CD4-positive, alpha-beta T cell (primary cell): Measurements from ENCODE around the gene CACNA2D2. TPM values are rescaled to one million over a fixed set of nuclear protein-coding genes. Genes with fewer than 3 reads are reported as not detected.

ENCODE experiments used
- ATAC-seq: fragments of 200-7000 bp; cut with Tn5 transposase; one replicate; pipeline ENCODE4 v1.10.0; 2022; ENCODE audit warnings: mild to moderate bottlenecking; ENCODE audit not compliant: poor library complexity
- CTCF ChIA-PET: fragments of 350-600 bp; sonication (Branson Sonifier 250); formaldehyde crosslinking; loops from one replicate; lab custom pipeline; 2021; ENCODE audit warnings: antibody characterized with exemption, inconsistent platforms; lab: Charles Lee
- POLR2A ChIA-PET: fragments of 350-600 bp; sonication (Branson Sonifier 250); formaldehyde crosslinking; loops from one replicate; lab custom pipeline; 2021; ENCODE audit warnings: antibody characterized with exemption, inconsistent platforms; lab: Charles Lee
- DNase-seq, 14 experiments: peaks; one replicate each; pipeline ENCODE4 v3.0.0-alpha.2; 2013 to 2020; ENCODE audit warnings: mixed read lengths in 2 of 14
- H3K27ac ChIP-seq, 2 donors: one replicate each; pipeline versions ENCODE4 v1.5.1 to v1.7.0; 2013; ENCODE audit warnings: low read length in 2 of 2, low read depth in 1 of 2, mild to moderate bottlenecking in 1 of 2
- H3K27me3 ChIP-seq, 2 experiments: 1 replicate in 1 of 2; 2 replicates in 1 of 2; pipeline versions ENCODE4 v1.6.1 to v1.7.0; 2013; ENCODE audit warnings: low read length in 2 of 2, control low read depth in 1 of 2, mild to moderate bottlenecking in 1 of 2, moderate library complexity in 1 of 2; ENCODE audit not compliant: insufficient read depth in 2 of 2, control insufficient read depth in 1 of 2
- H3K36me3 ChIP-seq: one replicate; pipeline ENCODE4 v1.6.1; 2013; ENCODE audit warnings: low read length, control low read depth; ENCODE audit not compliant: insufficient read depth
- H3K4me1 ChIP-seq: one replicate; pipeline ENCODE4 v1.6.1; 2013; ENCODE audit warnings: low read length, control low read depth; ENCODE audit not compliant: insufficient read depth
- H3K4me3 ChIP-seq: one replicate; pipeline ENCODE4 v1.5.1; 2013; ENCODE audit warnings: mild to moderate bottlenecking, low read length, moderate library complexity
- H3K9me3 ChIP-seq, 2 experiments: 1 replicate in 1 of 2; 2 replicates in 1 of 2; pipeline versions ENCODE4 v1.6.1 to v1.7.0; 2013; ENCODE audit warnings: low read length in 2 of 2, mild to moderate bottlenecking in 2 of 2, control low read depth in 1 of 2, moderate library complexity in 1 of 2; ENCODE audit not compliant: control insufficient read depth in 1 of 2, insufficient read depth in 1 of 2
- H3K27ac Mint-ChIP-seq: one replicate; pipeline ENCODE4 v1.8.0; 2020; ENCODE audit warnings: mixed read lengths
- H3K27me3 Mint-ChIP-seq: one replicate; pipeline ENCODE4 v1.8.0; 2021; ENCODE audit warnings: mixed read lengths
- H3K36me3 Mint-ChIP-seq: one replicate; pipeline ENCODE4 v1.8.0; 2021; ENCODE audit warnings: low read depth, mixed read lengths
- H3K4me1 Mint-ChIP-seq: one replicate; pipeline ENCODE4 v1.8.0; 2021; ENCODE audit warnings: low read depth, mixed read lengths
- H3K4me3 Mint-ChIP-seq: one replicate; pipeline ENCODE4 v1.8.0; 2020; ENCODE audit warnings: mild to moderate bottlenecking, mixed read lengths
- H3K9me3 Mint-ChIP-seq: one replicate; pipeline ENCODE4 v1.8.0; 2020; ENCODE audit warnings: mixed read lengths
- intact Hi-C, 2 experiments: fragments of 100-400 bp; cut with DNase I in 1 of 2; cut with micrococcal nuclease in 1 of 2; formaldehyde crosslinking; loops; one replicate each; pipeline versions ENCODE4 v1.15.1 to v1.9.0; 2023 to 2025; cut with DNase I, micrococcal nuclease
- total RNA-seq, 174 experiments: library from RNA in 2 of 174; stranded (reverse) in 2 of 174; gene quantifications; one replicate each; pipeline ENCODE4 v1.2.3 and lab custom pipeline; 2021 to 2026
- TF ChIP-seq, protein P1 (sequence below): fragments of 200-600 bp; IDR thresholded peaks from one replicate; pipeline ENCODE4 v1.8.0; 2022; ENCODE audit warnings: antibody characterized with exemption, mild to moderate bottlenecking

Gene CACNA2D2
- total RNA-seq, 2 experiments from 2014 or later: 2.5 to 3.8 TPM

DNA sequence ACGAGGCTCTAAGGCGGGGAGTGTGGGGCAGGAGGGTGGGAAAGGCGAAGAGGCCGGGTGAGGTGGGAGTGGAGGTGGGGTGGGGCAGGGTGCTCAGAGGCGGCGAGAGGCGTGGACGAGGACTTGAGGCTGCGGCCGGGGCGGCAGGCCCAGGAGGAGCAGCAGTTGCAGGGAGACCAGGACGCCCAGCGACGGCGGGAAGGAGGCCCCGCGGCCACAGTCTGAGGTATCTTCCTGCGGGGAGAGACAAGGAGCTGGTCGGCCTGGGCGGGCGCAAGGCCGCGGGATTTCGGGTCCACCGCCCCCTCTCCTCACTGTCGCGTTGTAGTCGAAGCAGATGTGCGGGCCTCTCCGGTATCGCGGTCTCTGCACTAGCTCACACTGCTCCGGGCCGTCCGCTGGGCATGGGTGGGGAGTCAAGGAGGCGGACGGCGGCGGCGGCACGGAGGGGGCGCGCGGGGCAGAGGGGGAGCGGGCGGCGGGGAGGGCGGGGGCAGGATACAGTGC lies 138.8 kb downstream of the CACNA2D2 start:
- peak overlapping the region; percentile 80 for H3K4me3 Mint-ChIP-seq
- ChIA-PET POLR2A (interaction anchor here (0.8 to 2.7 kb wide), 12 partner anchors 11 to 1021 kb away, joined by 3 to 25 read pairs (median 4); partner anchors contain the start of genes CYB561D2, HYAL3, MANF and NAA80), CTCF (interaction anchor here (1.1 kb wide), 2 partner anchors 18 to 1318 kb away, joined by 3 to 5 read pairs; no protein-coding TSS in a partner anchor)
- peak overlapping the region; percentile 98 for H3K27ac Mint-ChIP-seq
- TF ChIP-seq, protein P1, sequence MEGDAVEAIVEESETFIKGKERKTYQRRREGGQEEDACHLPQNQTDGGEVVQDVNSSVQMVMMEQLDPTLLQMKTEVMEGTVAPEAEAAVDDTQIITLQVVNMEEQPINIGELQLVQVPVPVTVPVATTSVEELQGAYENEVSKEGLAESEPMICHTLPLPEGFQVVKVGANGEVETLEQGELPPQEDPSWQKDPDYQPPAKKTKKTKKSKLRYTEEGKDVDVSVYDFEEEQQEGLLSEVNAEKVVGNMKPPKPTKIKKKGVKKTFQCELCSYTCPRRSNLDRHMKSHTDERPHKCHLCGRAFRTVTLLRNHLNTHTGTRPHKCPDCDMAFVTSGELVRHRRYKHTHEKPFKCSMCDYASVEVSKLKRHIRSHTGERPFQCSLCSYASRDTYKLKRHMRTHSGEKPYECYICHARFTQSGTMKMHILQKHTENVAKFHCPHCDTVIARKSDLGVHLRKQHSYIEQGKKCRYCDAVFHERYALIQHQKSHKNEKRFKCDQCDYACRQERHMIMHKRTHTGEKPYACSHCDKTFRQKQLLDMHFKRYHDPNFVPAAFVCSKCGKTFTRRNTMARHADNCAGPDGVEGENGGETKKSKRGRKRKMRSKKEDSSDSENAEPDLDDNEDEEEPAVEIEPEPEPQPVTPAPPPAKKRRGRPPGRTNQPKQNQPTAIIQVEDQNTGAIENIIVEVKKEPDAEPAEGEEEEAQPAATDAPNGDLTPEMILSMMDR: no peak
- DNase-seq (peak in 1 of 14 experiments; percentile 31), ATAC-seq (peak; percentile 11)
- H3K4me1 ChIP-seq: peaks cover 34% of the 10 kb centered on the region
- H3K36me3 Mint-ChIP-seq: peaks cover 4% of the 10 kb centered on the region
- peaks cover 30% of the 10 kb centered on the region for H3K4me1 Mint-ChIP-seq
- H3K27me3 Mint-ChIP-seq: no peaks in the 10 kb centered on the region
- H3K36me3 ChIP-seq: no peaks in the 10 kb centered on the region
- no peaks in the 10 kb centered on the region for H3K9me3 ChIP-seq
- intact Hi-C loops: loop anchor here (1.0 to 5.0 kb wide), 9 partner anchors 14 to 1788 kb away; partner anchors contain the start of genes CACNA2D2 (in 1 of the 2), CYB561D2 (in 1 of the 2), MANF (in 1 of the 2) and NPRL2 (in 1 of the 2)
- peak overlapping the region; percentile 73 for H3K4me3 ChIP-seq
- no peaks in the 10 kb centered on the region for H3K27me3 ChIP-seq
- no peak overlapping the region for H3K27ac ChIP-seq
- H3K9me3 Mint-ChIP-seq: no peaks in the 10 kb centered on the region

DNA sequence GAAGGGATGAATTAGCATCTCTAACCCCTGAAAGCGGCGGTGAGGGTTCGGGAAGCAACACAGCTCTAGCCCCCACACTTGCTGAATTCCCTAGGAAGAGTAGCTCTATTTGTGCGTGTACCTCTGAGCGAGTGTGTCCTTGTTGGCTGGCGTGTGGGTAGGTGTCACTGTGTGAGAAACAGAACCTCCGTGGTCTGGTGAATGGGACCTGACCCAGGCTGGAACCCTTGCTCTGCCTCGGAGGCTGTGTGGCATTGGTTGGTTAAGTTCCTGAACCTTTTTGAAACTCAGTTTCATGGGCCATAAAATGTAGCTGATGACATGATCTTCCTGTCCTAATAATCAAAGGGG lies 143.7 kb downstream of the CACNA2D2 start:
- Mint-ChIP-seq H3K27me3 (no peaks in the 10 kb centered on the region), H3K9me3 (no peaks in the 10 kb centered on the region), H3K4me1 (peaks cover 37% of the 10 kb centered on the region), H3K4me3 (peak overlapping the region; percentile 98), H3K27ac (peak overlapping the region; percentile 88), H3K36me3 (peaks cover 34% of the 10 kb centered on the region)
- TF ChIP-seq, protein P1: no peak
- intact Hi-C loops: loop anchor here (1.0 to 5.0 kb wide), 3 partner anchors 8 to 1138 kb away; partner anchors contain the start of genes HYAL3 (in 1 of the 2) and NAA80 (in 1 of the 2)
- H3K27me3 ChIP-seq: no peaks in the 10 kb centered on the region
- H3K4me3 ChIP-seq: peak overlapping the region; percentile 81
- DNase-seq: no peak
- H3K4me1 ChIP-seq: peaks cover 52% of the 10 kb centered on the region
- H3K9me3 ChIP-seq: no peaks in the 10 kb centered on the region
- POLR2A ChIA-PET: interaction anchor here (0.7 to 1.6 kb wide), 5 partner anchors 9 to 252 kb away, joined by 4 to 17 read pairs (median 5); partner anchors contain the start of genes CISH, CYB561D2, HEMK1 and NPRL2
- CTCF ChIA-PET: interaction anchor here (0.9 to 1.2 kb wide), 3 partner anchors 9 to 61 kb away, joined by 3 to 5 read pairs (median 5); partner anchors contain the start of genes CYB561D2, HYAL3, NAA80 and NPRL2
- H3K36me3 ChIP-seq: peaks cover 33% of the 10 kb centered on the region
- peak overlapping the region in 1 of 2 donors; percentile 17 for H3K27ac ChIP-seq
- ATAC-seq: peak; percentile 25

DNA sequence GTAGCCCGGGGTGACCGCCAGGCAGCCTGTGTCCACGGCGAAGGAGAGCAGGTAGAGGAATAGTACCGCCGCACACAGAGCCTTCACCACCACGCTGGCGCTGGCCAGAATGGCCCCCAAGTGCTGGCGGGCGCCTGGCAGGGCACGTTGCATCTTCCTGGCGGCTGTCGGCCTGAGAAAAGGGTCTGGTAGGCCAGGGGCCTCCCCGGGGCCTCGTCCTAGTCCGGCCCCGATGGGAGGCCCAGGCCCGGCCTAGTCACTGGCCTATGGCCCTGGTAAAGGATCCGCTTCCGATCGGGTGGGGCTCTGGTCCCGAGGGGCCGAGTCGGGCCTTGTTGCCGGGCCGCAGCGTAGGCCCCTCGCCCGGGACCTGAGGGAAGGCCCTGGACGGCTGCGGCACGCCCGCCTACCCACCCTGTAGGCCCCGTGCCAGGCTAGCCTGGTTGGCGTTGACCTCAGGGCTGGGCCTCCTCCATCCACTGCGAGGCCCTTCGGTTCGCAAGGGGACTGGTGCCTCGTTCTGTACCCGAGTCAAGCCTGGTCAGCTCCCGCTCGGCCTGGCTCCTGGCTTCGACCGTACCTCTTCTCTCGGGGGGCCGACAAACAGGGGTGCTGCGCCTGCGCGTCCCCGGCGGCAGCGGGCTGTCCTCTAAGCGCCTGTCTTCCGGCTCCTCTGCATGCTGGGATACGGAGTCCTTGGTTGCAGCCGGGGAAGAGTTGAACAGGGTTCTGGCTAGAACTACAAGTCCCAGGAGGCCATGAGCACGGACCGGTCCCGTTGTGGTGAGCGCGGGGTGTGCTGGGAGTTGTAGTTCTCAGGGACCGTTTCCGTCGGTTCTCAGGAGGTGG lies 144.3 kb downstream of the CACNA2D2 start, which contains the start of gene TMEM115:
TSS of gene TMEM115 (minus strand) at position 611 of the 849 bp plus-strand sequence. CDS start at position 153, 458 bp downstream.
- DNase-seq (peak; percentile 82 to 99 (median 92)), ATAC-seq (peak; percentile 100)
- H3K36me3 ChIP-seq: peaks cover 39% of the 10 kb centered on the region
- Mint-ChIP-seq H3K4me1 (peaks cover 43% of the 10 kb centered on the region), H3K36me3 (peaks cover 40% of the 10 kb centered on the region), H3K27me3 (no peaks in the 10 kb centered on the region), H3K27ac (peak within 1 kb of the TSS; percentile 88), H3K9me3 (no peaks in the 10 kb centered on the region), H3K4me3 (peak within 1 kb of the TSS; percentile 98)
- H3K9me3 ChIP-seq: no peaks in the 10 kb centered on the region
- TF ChIP-seq, protein P1: no peak
- peak within 1 kb of the TSS; percentile 81 for H3K4me3 ChIP-seq
- peaks cover 46% of the 10 kb centered on the region for H3K4me1 ChIP-seq
- no peaks in the 10 kb centered on the region for H3K27me3 ChIP-seq
- H3K27ac ChIP-seq: peak within 1 kb of the TSS; percentile 78 to 84
- POLR2A ChIA-PET: interaction anchor here (0.7 to 1.6 kb wide), 5 partner anchors 8 to 253 kb away, joined by 4 to 17 read pairs (median 5); partner anchors contain the start of genes CISH, CYB561D2, HEMK1 and NPRL2
- intact Hi-C loops: loop anchor here (1.0 to 2.0 kb wide), 2 partner anchors 8 to 60 kb away; partner anchors contain the start of genes HYAL3 (in 1 of the 2) and NAA80 (in 1 of the 2)
- CTCF ChIA-PET: interaction anchor here (0.9 to 1.2 kb wide), 3 partner anchors 9 to 60 kb away, joined by 3 to 5 read pairs (median 5); partner anchors contain the start of genes CYB561D2, HYAL3, NAA80 and NPRL2
